GM12878 (cell line): Measurements from ENCODE around the gene C2orf68. TPM values are rescaled to one million over a fixed set of nuclear protein-coding genes. Genes with fewer than 3 reads are reported as not detected.

Source experiments
- ATAC-seq: fragments of 200-7000 bp; cut with Tn5 transposase; 3 replicates; pipeline ENCODE4 v1.9.1; 2020; ENCODE audit warnings: mild to moderate bottlenecking, moderate library complexity
- BruUV-seq: library from RNA; stranded (reverse); fragments of 400-500 nt; replicated peaks from 2 replicates; lab custom pipeline; 2021; lab: Mats Ljungman, UMichigan
- CTCF ChIA-PET: fragments of 300-600 bp; sonication (Branson Sonifier 250); formaldehyde crosslinking; extraction: SDS; loops from one replicate; lab custom pipeline; 2021; ENCODE audit warnings: inconsistent platforms; lab: Yijun Ruan, JAX
- POLR2A ChIA-PET: fragments of 350-600 bp; formaldehyde crosslinking; extraction: SDS; loops from one replicate; lab custom pipeline; 2021; ENCODE audit warnings: inconsistent platforms; lab: Charles Lee
- RAD21 ChIA-PET: fragments of 300-600 bp; sonication (Branson Sonifier 250); formaldehyde crosslinking; loops from one replicate; lab custom pipeline; 2023; ENCODE audit warnings: antibody characterized with exemption; ENCODE audit not compliant: unreplicated experiment; lab: Charles Lee
- SMC1A ChIA-PET: fragments of 300-600 bp; sonication (Branson Sonifier 250); formaldehyde crosslinking; loops from one replicate; lab custom pipeline; 2023; ENCODE audit not compliant: unreplicated experiment, uncharacterized antibody; lab: Charles Lee
- DNase-seq: peaks from one replicate; pipeline ENCODE4 v3.0.0-alpha.2; 2011; ENCODE audit warnings: low read depth, low spot score
- FAIRE-seq: peaks from 3 replicates; lab custom pipeline; 2011; peaks lifted over from hg19 to GRCh38; lab: Jason Lieb, UNC
- H2AFZ ChIP-seq: 2 replicates; pipeline ENCODE4 v1.6.0; 2011; ENCODE audit warnings: low read depth, low read length, control low read depth; ENCODE audit not compliant: control insufficient read depth
- H3K27ac ChIP-seq: 2 replicates; pipeline ENCODE4 v1.5.1; 2011; ENCODE audit warnings: control low read depth; ENCODE audit not compliant: control insufficient read depth, insufficient read depth
- H3K27me3 ChIP-seq, 2 experiments: replicated peaks in 1 of 2; 2 replicates each; pipeline versions ENCODE4 v1.6.0 to v1.6.1; 2011; ENCODE audit warnings: low read length in 1 of 2; ENCODE audit not compliant: control insufficient read depth in 2 of 2, insufficient read depth in 2 of 2
- H3K36me3 ChIP-seq, 2 experiments: 2 replicates each; pipeline ENCODE4 v1.5.1; 2011; ENCODE audit warnings: low read length in 1 of 2; ENCODE audit not compliant: control insufficient read depth in 2 of 2, insufficient read depth in 2 of 2
- H3K4me1 ChIP-seq: 2 replicates; pipeline ENCODE4 v1.6.1; 2011; ENCODE audit warnings: mild to moderate bottlenecking, low read length, moderate library complexity, mixed read lengths; ENCODE audit not compliant: control insufficient read depth, insufficient read depth
- H3K4me2 ChIP-seq: 2 replicates; pipeline ENCODE4 v1.6.0; 2011; ENCODE audit warnings: control low read depth; ENCODE audit not compliant: control insufficient read depth, insufficient read depth
- H3K4me3 ChIP-seq: fragments of 200-600 bp; sonication (generic); 2 replicates; pipeline ENCODE4 v1.5.1; 2016
- H3K79me2 ChIP-seq: 2 replicates; pipeline ENCODE4 v1.6.0; 2011; ENCODE audit warnings: low read length; ENCODE audit not compliant: control insufficient read depth, insufficient read depth
- H3K9ac ChIP-seq: 2 replicates; pipeline ENCODE4 v1.8.0; 2011; ENCODE audit warnings: low read length, control low read depth, mixed read lengths; ENCODE audit not compliant: control insufficient read depth, insufficient read depth
- H3K9me3 ChIP-seq: replicated peaks from 3 replicates; pipeline ENCODE4 v1.5.1; 2011; ENCODE audit warnings: mild to moderate bottlenecking, low read length; ENCODE audit not compliant: control insufficient read depth, insufficient read depth
- H4K20me1 ChIP-seq: 2 replicates; pipeline ENCODE4 v1.6.0; 2011; ENCODE audit not compliant: control insufficient read depth, insufficient read depth
- ATF3 ChIP-seq: IDR thresholded peaks from 2 replicates; pipeline ENCODE4 v1.6.1; 2011; ENCODE audit warnings: low read depth, mild to moderate bottlenecking, low read length, moderate library complexity, borderline replicate concordance; ENCODE audit errors: extremely low read depth
- CHD2 ChIP-seq: IDR thresholded peaks from 2 replicates; pipeline ENCODE4 v1.6.1; 2011; ENCODE audit warnings: low read depth, low read length, improper control_type of control experiment, borderline replicate concordance
- DPF2 ChIP-seq: fragments of 450-650 bp; IDR thresholded peaks from 2 replicates; pipeline ENCODE4 v1.6.1; 2017; ENCODE audit warnings: mild to moderate bottlenecking
- E4F1 ChIP-seq: fragments of 450-650 bp; IDR thresholded peaks from 2 replicates; pipeline ENCODE4 v1.6.1; 2018; ENCODE audit warnings: borderline replicate concordance, mild to moderate bottlenecking; ENCODE audit not compliant: partially characterized antibody
- ETV6 ChIP-seq, 2 experiments: fragments of 450-650 bp in 1 of 2; IDR thresholded peaks in 1 of 2; conservative IDR thresholded peaks in 1 of 2; 2 replicates each; pipeline ENCODE4 v1.6.1; 2014; ENCODE audit warnings: antibody characterized with exemption in 1 of 2, borderline replicate concordance in 1 of 2, low read depth in 1 of 2, mild to moderate bottlenecking in 1 of 2, moderate library complexity in 1 of 2
- PBX3 ChIP-seq: IDR thresholded peaks from 2 replicates; pipeline ENCODE4 v1.6.1; 2011; ENCODE audit warnings: mild to moderate bottlenecking, low read depth, low read length, moderate library complexity; ENCODE audit not compliant: insufficient replicate concordance
- PKNOX1 ChIP-seq: fragments of 450-650 bp; IDR thresholded peaks from 2 replicates; pipeline ENCODE4 v1.6.1; 2016; ENCODE audit warnings: mild to moderate bottlenecking
- RAD21 ChIP-seq: IDR thresholded peaks from 2 replicates; pipeline ENCODE4 v1.6.1; 2011; ENCODE audit warnings: mild to moderate bottlenecking, low read depth, low read length, moderate library complexity; ENCODE audit not compliant: insufficient read depth
- RB1 ChIP-seq: fragments of 450-650 bp; formaldehyde crosslinking; IDR thresholded peaks from 2 replicates; pipeline ENCODE4 v1.6.1; 2017; ENCODE audit warnings: mild to moderate bottlenecking, borderline replicate concordance
- RELA ChIP-seq: fragments of 450-650 bp; IDR thresholded peaks from 2 replicates; pipeline ENCODE4 v1.8.0; 2014; ENCODE audit warnings: borderline replicate concordance; ENCODE audit not compliant: partially characterized antibody
- SIN3A ChIP-seq: IDR thresholded peaks from 2 replicates; pipeline ENCODE4 v1.6.1; 2012; ENCODE audit warnings: low read depth, low read length, improper control_type of control experiment
- ZNF217 ChIP-seq: fragments of 450-650 bp; IDR thresholded peaks from 2 replicates; pipeline ENCODE4 v1.6.1; 2017; ENCODE audit warnings: antibody characterized with exemption, mild to moderate bottlenecking
- WGBS: methylation state at CpG from one replicate; pipeline ENCODE4 v1.1.6; 2016; ENCODE audit warnings: low lambda C conversion rate; ENCODE audit not compliant: insufficient replicate concordance, insufficient coverage; ENCODE audit errors: missing lambda C conversion rate; 5-methylcytosine and 5-hydroxymethylcytosine counted together
- in situ Hi-C: fragments of 300-500 bp; cut with MboI; formaldehyde crosslinking; loops from 9 replicates; pipeline ENCODE4 v1.14.3; 2018; ENCODE audit warnings: mixed read lengths
- intact Hi-C: fragments of 100-400 bp; cut with micrococcal nuclease; formaldehyde crosslinking; loops from one replicate; pipeline ENCODE4 v1.14.2; 2022; ENCODE audit not compliant: unreplicated experiment
- polyA plus RNA-seq, 11 experiments: library from polyadenylated mRNA; depleted of rRNA in 4 of 11; unstranded in 6 of 11; stranded (reverse) in 5 of 11; fragments of >200 nt; fragmentation: Nextera tagmentation in 4 of 11; fragmentation: Illumina TruSeq in 1 of 11; extraction: Ambion mirVana in 4 of 11; extraction: Trizol in 1 of 11; gene quantifications; 1 replicate in 1 of 11; 2 replicates in 10 of 11; pipeline versions ENCODE4 v1.2.1 to v1.2.3, GENCODE V29; 2011 to 2016; ENCODE audit warnings: inconsistent platforms in 2 of 11, missing spikeins in 2 of 11, low read depth in 1 of 11
- total RNA-seq, 4 experiments: library from RNA; depleted of rRNA in 3 of 4; stranded (reverse); fragments of >200 nt in 3 of 4; fragmentation: Illumina TruSeq in 1 of 4; extraction: Trizol in 1 of 4; gene quantifications; 2 replicates each; pipeline versions ENCODE4 v1.2.1 to v1.2.3, GENCODE V29; 2013 to 2021

C2orf68 gene
- total and polyA plus RNA-seq, 10 of the 15 experiments (the other 5 are each of a cell fraction or from before 2014, with no cell fraction given) = 12.7 to 56.1 (median 28.4) TPM

- no peak for FAIRE-seq
- whole genome bisulfite sequencing = 88% methylated on average over 17 of the region's 17 CpGs
Measured at GRCh38 chr2:85615413-85615728, 3.5 kb upstream of the C2orf68 start.

More at GRCh38 chr2:85615413-85615728, 3.5 kb upstream of the C2orf68 start:
- Histone ChIP-seq H4K20me1 (no peaks in the 10 kb centered on the region), H2AFZ (no peak overlapping the region), H3K4me1 (peaks cover 4% of the 10 kb centered on the region; the same call in 1 of the 2 replicates), H3K4me2 (peak overlapping the region; percentile 38), H3K27me3 (no peaks in the 10 kb centered on the region), H3K4me3 (peak overlapping the region; percentile 74; the same call in 1 of the 2 replicates), H3K79me2 (peaks cover 41% of the 10 kb centered on the region), H3K9me3 (no peaks in the 10 kb centered on the region), H3K36me3 (peaks cover 0 to 6% of the 10 kb centered on the region in 2 experiments; a peak in 2 of 4 replicates), H3K27ac (no peak overlapping the region), H3K9ac (no peak overlapping the region)
- ATAC-seq = no peak
- no peak for DNase-seq
- RAD21 ChIA-PET = no interaction called here
- no peak for TF ChIP-seq ETV6 (conservative IDR thresholded peaks at IDR 0.05 in 1 of 2, IDR thresholded peaks at IDR 0.05 in 1 of 2; ENCODE audit: borderline replicate concordance in 1 of 2, low read depth in 1 of 2)
- no peak for TF ChIP-seq ATF3
- no peak for TF ChIP-seq CHD2
- no peak for TF ChIP-seq RAD21
- TF ChIP-seq E4F1 = no peak
- TF ChIP-seq SIN3A = no peak
- TF ChIP-seq RB1 = no peak
- no peak for TF ChIP-seq PBX3
- TF ChIP-seq PKNOX1 = no peak
- TF ChIP-seq ZNF217 = no peak
- TF ChIP-seq DPF2 = no peak
- no peak for TF ChIP-seq RELA
- BruUV-seq = no TSS peak
- POLR2A ChIA-PET = interaction anchor here (0.6 to 1.1 kb wide), 5 partner anchors 21 to 555 kb away, joined by 4 to 5 read pairs (median 4); no protein-coding TSS in a partner anchor
- in situ Hi-C loops = no loop called here
- CTCF ChIA-PET = interaction anchor here (0.7 to 1.0 kb wide), 4 partner anchors 39 to 464 kb away, joined by 3 read pairs; no protein-coding TSS in a partner anchor
- intact Hi-C loops = loop anchor here (5.0 kb wide), 1 partner anchor 78 kb away; the partner anchor contains the start of gene MAT2A
- SMC1A ChIA-PET = no interaction called here
